HUDEP-2 (cell line): ENCODE data around the gene TRMT44.
A peak's percentile ranks its signal among the peaks of the same experiment; 100 is the strongest.

Experiments
- DNase-seq, 76 experiments: peaks; one replicate each; lab custom pipeline; 2025; ENCODE audit not compliant: unreplicated experiment in 76 of 76; lab: John Stamatoyannopoulos, UW

The TRMT44 gene

DNA sequence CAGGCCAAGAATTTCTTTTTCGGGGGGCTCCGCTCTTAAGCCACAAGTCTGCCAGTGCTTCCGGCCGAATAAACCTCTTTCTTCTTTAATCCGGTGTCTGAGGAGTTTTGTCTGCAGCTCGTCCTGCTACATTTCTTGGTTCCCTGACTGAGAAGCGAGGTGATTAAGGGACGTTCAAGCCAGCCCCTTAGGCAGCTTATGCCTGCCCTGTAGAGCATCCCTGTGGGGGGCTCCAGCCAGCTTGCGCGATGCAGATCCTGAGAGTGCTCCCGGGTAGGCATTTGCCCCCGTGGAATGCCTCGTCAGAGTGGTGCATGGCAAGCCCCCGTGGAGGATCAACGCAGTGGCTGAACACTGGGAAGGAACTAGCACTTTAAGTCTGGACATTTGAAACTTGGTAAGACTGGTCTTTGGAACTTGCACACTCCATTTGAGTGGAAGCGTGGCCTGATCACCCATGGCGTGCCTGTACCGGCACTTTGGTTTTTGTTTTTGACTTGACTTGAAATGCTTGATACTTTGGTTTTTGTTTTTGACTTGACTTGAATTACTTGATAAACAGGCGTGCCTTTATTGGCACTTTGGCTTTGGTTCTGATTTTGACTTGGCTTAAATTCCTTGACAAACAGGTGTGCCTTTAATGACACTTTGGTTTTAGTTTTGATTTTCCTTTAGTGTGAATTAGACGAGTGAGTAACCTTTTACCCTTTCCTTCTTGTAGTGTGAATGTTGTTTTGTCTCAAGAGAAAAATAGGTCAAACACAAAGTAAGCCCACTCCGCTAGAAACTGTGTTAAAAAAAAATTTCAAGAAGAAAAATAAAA, 6.1 kb upstream of the TRMT44 start:
- DNase-seq = no peak

DNA sequence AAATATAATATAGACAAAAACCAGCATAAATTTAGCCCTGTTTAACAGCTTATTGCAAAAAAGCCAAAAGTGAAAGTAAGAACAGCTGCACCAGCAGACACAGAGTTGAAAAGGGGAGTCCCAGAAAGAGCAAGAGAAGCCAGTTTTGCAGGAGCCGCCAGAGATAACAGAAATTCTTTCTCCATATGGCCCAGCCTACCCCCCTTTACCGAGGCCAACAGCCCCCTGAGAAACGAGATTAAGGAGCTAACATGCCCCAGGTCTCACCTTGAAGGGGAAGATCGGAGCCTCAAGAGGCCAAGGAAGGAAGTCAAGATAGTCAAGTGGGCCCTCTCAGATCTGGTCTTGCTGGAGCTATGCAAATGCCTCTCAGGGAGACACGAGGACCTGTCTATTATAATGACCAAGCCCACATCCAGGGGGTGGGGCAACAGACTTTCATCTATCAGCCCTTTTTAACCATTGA, 4.9 kb upstream of the TRMT44 start:
- peak in 32 of 76 experiments; percentile 2 to 52 (median 23) for DNase-seq

DNA sequence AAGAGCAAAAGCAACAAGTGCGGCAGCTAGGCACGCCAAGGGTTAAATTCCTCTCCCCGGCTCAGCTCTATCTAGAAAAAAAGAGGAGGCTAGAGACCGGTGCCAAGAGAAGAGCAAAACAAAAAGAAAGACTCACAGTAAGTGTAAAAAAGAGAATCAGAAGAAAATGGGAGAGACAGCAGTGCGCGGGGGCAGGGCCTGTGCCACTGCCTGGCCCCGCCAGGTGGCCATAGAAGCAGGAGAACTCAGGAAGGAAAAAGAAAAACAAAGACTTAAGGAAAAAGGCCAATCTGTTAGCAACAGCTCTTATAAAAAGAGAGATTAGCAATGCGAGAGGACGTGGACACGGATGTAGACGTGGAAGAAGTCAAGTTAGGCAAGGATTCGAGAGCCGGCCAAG, 3.3 kb upstream of the TRMT44 start:
- DNase-seq = no peak

DNA sequence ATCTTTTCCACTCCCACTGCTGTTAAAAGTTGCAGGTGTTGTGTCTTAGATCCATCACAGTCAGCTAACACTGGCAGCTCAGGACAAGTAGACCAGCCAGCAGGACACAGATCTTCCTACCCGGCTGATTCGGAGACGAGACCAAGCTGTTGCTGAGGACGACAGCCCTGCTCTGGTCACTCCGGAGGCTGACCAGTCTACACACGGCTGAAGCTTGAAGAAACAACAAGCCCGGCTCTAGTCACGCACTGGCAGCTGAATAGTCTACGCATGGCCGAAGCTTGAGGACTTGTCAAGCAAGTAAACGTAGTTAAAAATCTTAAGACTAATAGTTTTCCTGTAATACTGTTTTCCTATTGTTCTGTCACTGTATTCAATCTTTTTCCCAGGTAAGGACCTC, 1.8 kb upstream of the TRMT44 start:
- DNase-seq = no peak

DNA sequence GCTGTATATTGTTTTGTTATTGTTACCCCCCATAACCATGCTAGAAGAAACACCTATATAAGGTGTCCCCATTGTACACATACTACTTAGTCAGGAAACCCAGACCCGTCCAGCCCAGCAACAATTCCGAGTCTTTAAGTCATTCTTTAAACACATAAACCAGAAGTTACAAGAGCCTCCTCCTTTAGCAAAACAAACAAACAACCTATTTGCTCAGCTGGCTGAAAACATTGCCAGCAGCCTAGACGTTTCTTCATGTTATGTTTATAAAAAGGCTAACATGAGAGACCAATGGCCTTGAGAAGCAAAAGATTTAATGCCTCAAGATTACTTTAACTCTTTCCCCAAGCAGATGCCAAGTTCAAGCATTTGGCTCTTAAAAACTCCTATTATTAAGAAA, 1.4 kb upstream of the TRMT44 start:
- DNase-seq = no peak

DNA sequence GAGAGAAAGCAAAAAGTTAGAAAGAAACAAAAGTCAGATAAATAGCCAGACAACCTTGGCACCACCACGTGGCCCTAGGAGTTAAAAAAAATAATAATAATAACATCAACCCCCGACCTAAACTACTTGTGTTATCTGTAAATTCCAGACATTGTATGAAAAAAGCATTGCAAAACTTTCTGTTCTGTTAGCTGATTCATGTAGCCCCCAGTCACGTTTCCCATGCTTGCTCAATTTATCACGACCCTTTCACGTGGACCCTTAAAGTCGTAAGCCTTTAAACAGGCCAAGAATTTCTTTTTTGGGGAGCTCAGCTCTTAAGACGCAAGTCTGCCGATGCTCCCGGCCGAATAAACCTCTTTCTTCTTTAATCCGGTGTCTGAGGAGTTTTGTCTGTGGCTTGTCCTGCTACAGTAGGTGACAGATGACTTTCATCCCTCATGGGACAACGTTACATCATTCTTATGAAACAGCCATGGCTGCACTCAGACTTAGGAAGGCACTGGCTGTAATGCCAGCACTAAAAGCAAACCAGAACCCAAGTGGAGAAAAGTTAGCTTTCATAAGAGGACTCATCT, 574 bp upstream of the TRMT44 start:
- DNase-seq = peak in 18 of 76 experiments; percentile 14 to 49 (median 36)

DNA sequence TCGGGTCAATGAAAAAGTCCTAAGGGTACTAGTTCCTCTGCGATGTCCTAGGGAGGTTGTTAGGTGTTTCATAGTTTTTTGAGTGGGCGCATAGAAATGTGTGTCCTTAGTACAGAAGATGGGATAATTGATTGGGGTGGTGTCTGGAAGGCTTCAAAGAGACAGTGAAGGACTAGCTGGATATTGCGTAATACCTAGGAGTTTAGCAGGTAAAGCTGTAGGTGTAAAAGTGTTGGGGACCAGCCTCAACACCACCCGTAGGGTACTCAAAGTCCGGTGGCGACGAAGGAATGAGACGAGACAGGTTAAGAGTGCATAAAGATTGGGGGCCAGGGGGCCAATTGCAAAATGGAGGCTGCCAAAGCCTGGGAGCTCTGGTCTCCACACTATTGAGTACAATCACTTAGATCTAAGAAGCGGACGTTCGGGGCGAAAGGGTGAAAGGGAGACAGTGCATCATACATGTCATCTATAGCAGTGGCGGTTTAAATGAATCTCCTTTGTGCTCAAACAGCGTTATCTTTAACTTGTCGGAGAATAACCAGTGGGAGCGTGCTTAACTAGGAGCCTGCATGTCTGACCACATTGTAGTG, 1.0 kb downstream of the TRMT44 start:
- peak in 1 of 76 experiments; percentile 7 for DNase-seq

DNA sequence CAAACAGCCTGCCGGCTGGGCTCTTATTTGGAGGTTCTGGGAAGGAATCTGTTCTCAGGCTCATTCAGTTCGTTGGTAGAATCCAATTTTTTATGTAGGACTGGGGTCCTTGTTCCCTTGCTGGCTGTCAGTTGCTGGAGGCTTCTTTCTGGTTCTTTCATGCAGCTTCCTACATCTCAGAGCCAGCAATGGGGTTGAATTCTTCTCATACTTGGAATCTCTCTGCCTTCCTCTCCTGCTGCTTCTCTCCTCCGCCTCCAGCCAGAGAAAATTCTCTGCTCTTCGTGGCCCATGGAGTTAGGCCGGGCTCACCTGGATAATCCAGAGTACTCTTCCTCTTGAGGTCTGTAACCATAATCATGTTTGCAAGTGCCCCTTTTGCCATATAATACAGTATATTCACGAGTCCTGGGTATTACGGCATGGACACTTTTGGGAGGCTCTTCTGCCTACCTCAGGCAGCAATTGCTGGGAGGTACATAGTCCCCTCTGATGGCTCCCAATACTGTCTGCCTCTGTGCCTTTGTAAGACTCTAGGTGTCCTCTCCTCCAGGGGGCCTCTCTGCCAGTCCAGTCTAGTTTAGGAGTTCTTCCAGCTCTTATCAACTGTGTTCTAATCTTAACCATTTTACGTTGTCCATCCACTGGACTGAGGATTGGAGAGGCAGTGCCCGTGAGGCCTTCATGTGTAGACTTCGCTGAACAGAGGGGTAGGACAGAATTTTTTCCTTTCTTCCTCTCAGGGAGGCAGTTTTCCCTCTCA, 2.2 kb downstream of the TRMT44 start:
- DNase-seq = peak in 3 of 76 experiments; percentile 6 to 15 (median 6)

DNA sequence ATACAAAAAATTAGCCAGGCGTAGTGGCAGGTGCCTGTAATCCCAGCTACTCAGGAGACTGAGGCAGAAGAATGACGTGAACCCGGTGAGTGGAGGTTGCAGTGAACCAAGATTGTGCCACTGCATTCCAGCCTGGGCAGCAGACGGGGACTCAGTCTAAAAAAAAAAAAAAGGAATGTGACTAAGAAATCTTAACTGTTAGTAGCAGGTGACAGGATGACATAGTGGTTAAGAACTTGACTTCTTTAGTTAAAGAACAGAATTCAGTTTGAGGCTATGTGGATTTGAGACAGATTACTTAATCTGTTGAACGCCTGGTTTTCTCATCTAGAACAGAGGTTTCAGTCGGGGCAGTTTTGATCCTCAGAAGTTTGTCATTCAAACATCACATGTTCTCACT, 3.2 kb downstream of the TRMT44 start:
- no peak for DNase-seq

DNA sequence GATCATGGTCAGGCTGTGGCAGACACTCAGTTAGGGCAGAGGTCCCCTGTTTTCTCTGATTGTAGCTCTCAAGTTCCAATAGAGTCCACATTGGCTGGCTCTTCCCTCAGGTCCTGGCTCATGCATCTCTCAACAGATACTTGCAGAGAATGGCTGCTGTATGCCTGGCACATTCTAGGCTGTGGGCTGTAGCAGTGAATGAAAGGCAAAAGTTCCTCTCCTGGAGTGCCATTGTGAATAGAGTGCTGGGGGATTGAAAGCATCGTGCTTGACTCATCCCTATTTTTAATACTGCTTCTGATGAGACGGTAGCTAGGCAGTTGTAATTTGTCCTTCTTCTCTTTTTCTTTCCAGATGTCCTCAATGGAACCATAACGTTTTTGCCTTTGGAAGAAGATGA, 5.5 kb downstream of the TRMT44 start:
- DNase-seq = no peak

DNA sequence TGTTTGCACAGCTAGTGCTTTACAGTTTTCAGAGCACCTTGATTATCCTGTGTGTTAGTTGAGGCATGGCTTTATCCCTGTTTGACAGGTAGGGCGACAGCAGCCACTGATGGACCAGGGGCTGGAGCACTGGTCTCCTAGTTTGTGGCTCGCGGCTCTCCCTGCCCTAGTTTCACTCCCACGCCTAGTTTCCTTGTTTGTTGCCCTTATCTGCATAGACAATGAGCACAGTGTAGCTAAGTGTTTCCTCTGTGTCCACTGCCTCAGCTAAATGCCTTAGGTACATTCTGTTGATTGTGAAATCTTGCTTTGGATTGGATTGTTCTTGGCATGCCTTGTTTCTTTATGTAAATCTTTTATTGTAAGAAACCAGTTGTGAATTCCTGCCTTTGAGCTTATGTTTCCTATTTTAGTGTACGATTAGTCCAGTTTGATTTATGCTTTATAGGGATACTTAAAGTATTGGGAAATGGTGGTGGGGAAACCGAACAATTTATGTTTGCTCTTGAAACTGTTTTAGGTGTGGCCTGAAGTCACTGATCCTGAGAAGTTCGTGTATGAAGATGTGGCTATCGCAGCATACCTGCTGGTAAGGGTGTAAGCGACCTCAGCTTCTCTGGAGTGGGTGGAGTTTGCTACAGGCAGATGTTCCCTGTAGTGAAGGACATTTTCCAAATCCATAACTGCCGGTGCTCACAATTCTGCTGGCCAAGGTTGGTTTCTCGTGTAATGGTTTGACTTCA, 11.0 kb downstream of the TRMT44 start:
- DNase-seq = peak in 8 of 76 experiments; percentile 5 to 42 (median 30)

DNA sequence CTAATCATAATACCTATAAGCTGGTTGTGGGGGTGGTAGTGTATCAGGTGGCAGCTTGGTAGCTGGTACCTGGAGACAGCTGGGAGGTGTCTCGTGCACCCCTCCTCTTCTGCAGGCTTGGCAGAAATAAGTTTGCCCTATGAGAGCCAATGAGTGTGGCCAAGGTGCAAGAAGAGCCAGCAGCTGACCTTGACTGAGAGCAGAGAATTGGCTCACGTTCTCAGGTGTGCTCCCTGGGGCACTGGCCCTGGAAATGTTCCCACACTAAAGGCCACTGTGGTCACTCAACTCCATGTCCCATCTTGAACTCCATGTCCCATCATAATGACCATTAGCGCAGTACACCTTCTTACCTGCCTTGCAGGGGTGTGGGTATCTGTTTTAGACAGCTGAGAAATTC, 13.4 kb downstream of the TRMT44 start:
- no peak for DNase-seq

DNA sequence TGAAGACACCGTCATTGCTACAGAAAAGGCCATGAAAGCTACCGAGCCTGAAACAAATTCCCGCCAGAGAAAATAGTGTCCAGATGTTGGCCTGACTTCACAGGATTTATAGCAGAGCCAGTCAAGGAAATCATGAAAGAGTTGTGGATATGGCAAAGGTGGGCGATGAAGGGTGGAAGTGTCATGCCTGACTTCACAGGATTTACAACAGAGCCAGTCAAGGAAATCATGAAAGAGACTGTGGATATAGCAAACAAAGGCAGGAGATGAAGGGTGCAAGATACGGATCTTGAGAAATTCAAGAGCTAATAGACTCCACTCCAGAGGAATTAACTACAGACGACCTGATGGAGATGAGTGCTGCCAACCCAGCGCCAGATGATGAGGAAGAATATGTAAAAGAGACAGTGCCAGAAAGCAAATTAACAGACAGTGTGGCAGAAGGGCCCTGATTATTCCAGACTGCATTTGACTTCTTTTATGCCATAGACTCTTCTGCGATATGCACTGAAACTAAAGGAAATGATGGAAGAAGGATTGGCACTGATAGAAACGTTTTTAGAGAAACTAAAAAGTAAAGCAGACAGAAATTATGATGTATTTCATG, 17.2 kb downstream of the TRMT44 start:
- no peak for DNase-seq

DNA sequence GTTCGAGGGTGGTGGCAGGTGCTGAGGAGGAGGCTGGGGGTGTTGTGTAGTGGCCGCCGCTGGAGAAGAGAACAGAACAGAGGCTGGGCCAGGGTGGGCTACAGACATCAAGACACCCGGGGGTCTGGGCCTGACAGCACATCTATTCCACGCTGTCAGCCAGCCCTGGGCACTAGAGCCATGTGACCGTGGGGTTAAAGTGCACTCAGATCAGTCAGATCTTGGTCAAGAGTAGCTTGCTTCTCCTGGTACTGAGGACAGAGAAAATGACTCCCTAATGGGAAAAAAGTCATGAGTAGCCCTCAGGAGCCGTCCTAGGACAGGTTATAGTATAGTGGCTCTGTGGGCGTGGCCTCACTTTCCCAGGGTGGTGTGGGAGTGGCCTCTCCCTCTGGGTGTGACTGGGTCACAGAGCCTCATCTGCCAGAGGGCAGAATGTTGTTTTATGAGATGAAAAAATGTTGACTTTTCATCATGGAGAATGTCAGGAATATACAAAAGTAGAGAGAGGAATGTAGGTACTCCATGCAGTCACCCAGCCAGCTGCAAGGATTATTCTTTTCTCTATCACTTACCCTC, 19.4 kb downstream of the TRMT44 start:
- peak in 37 of 76 experiments; percentile 1 to 61 (median 22) for DNase-seq

DNA sequence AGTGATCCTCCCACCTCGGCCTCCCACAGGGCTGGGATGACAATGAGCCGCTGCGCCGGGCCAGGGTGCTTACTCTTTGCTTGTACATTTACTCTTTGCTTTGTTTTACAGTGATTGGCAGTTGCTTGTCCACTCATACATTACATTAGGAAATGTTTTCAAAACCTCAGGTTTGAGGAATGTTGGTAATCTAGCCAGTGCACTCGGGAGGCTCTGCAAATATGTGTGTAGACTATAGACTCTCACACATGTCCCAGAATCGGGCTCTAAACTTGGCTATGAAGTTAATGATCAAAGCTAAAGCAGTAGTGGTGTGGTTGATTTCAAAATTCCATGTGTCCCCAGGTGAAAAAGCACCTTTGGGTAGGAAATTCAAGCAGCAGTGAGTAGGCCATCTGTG, 20.5 kb downstream of the TRMT44 start:
- DNase-seq = no peak

DNA sequence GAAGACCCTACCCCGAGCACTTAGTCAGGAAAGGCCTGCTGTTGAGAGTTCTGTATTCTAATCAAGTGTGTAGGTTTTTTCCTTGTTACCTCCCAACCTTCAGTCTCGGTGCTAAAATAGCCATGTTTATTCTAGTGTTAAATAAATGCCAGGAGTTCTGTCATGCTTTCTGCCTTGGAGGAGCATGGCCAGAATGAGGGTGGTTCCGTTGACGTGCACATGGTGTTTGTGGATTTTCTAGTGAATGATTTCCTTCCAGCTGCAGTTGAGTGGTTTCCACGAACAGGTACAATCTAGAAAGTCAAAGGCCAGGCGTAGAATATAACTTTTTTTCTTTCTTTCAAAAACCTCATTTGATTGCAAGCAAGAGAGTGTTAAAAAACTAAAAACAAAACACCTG, 21.0 kb downstream of the TRMT44 start:
- DNase-seq = no peak

DNA sequence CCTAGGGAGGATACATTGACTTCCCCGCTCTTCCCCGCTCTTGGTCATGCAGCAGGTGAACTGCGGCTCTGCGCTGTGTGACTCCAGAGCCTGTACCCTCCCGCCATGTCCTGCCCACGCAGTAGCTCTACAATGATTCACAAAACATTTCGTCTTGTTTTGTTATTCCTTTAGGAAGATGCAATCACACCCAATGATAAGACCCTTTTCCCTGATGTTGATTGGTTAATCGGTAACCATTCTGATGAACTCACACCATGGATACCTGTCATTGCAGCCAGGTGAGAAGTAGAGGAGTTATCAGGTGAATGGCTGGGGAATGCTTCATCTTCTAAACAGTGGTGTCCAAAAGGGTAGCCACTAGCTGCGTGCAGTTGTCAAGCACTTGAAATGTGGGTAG, 23.2 kb downstream of the TRMT44 start:
- no peak for DNase-seq

DNA sequence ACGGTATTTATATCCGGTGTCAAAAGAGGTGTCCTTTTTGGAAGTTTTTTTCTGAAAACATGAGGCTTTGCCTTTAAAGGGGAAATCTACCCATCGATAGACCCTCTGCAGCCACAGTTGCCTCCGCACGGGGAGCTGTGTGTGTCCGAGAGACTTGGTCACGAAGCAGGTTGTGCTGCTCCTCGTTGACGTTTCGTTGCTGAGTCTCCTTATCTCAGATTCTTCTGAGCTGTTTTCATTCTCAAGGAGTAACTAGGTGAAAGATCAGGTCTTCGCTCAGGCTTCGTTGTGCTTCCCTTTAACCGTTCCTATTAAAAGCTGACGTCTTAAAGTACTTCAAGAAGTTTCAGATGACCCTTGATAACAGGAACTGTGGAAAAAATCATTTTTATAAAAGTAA, 23.8 kb downstream of the TRMT44 start:
- no peak for DNase-seq
